K562 (cell line): Measurements from ENCODE around the gene DUSP3. TPM values are rescaled to one million over a fixed set of nuclear protein-coding genes. Genes with fewer than 3 reads are reported as not detected.

Experiments used
- ATAC-seq: fragments of 200-7000 bp; cut with Tn5 transposase; 3 replicates; pipeline ENCODE4 v1.9.1; 2020; ENCODE audit warnings: moderate library complexity
- BruUV-seq: library from RNA; stranded (reverse); fragments of 400-500 nt; replicated peaks from 2 replicates; lab custom pipeline; 2021; lab: Mats Ljungman, UMichigan
- CTCF ChIA-PET: fragments of 300-600 bp; formaldehyde crosslinking; extraction: SDS; loops from one replicate; lab custom pipeline; 2021; ENCODE audit warnings: low intra/inter-chr PET ratio; lab: Yijun Ruan, JAX
- POLR2A ChIA-PET: fragments of 300-600, 350-650 bp; sonication (Branson Sonifier 250); formaldehyde crosslinking; extraction: SDS; loops from one replicate; lab custom pipeline; 2021; ENCODE audit warnings: antibody characterized with exemption, inconsistent platforms; lab: Yijun Ruan, JAX
- DNase-seq, 4 experiments: peaks; one replicate each; pipeline versions ENCODE4 v3.0.0 to v3.0.0-alpha.2; 2011 to 2018; ENCODE audit warnings: low spot score in 3 of 4, mixed read lengths in 3 of 4; ENCODE audit errors: extremely low read depth in 1 of 4
- FAIRE-seq: peaks from 2 replicates; lab custom pipeline; 2011; peaks lifted over from hg19 to GRCh38; lab: Jason Lieb, UNC
- H2AFZ ChIP-seq: 2 replicates; pipeline ENCODE4 v1.6.0; 2011; ENCODE audit warnings: low read depth, low read length, control low read depth, inconsistent platforms
- H3K27ac ChIP-seq: fragments of 200-600 bp; 3 replicates; pipeline ENCODE4 v1.8.0; 2011; ENCODE audit warnings: low read depth, mild to moderate bottlenecking, control low read depth, inconsistent platforms, low read length, moderate library complexity, mixed read lengths; ENCODE audit errors: extremely low read depth
- H3K27me3 ChIP-seq, 2 experiments: fragments of 300-600 bp in 1 of 2; 2 replicates in 1 of 2; 3 replicates in 1 of 2; pipeline versions ENCODE4 v1.6.0 to v1.8.0; 2011; ENCODE audit warnings: inconsistent platforms in 2 of 2, low read length in 2 of 2, mild to moderate bottlenecking in 1 of 2, mixed read lengths in 1 of 2, moderate library complexity in 1 of 2; ENCODE audit not compliant: control insufficient read depth in 2 of 2, insufficient read depth in 2 of 2
- H3K36me3 ChIP-seq: fragments of 300-600 bp; 3 replicates; pipeline ENCODE4 v1.8.0; 2011; ENCODE audit warnings: mild to moderate bottlenecking, low read length, inconsistent platforms; ENCODE audit not compliant: control insufficient read depth, insufficient read depth
- H3K4me1 ChIP-seq, 2 experiments: fragments of 200-600 bp in 1 of 2; replicated peaks in 1 of 2; 2 replicates in 1 of 2; 3 replicates in 1 of 2; pipeline versions ENCODE4 v1.5.1 to v1.8.0; 2011; ENCODE audit warnings: inconsistent platforms in 2 of 2, low read length in 2 of 2, mild to moderate bottlenecking in 1 of 2, mixed read lengths in 1 of 2, moderate library complexity in 1 of 2; ENCODE audit not compliant: control insufficient read depth in 2 of 2, insufficient read depth in 2 of 2
- H3K4me2 ChIP-seq: 2 replicates; pipeline ENCODE4 v1.6.1; 2011; ENCODE audit warnings: low read length, control low read depth, inconsistent platforms, mixed read lengths; ENCODE audit not compliant: insufficient read depth
- H3K4me3 ChIP-seq: fragments of 200-600 bp; sonication (generic), shearing (Covaris generic); 2 replicates; pipeline ENCODE4 v1.5.1; 2016; ENCODE audit warnings: control low read depth, inconsistent platforms
- H3K79me2 ChIP-seq: fragments of 200-600 bp; 3 replicates; pipeline ENCODE4 v1.8.0; 2011; ENCODE audit warnings: low read length, inconsistent platforms; ENCODE audit not compliant: control insufficient read depth, insufficient read depth
- H3K9ac ChIP-seq, 2 experiments: 2 replicates each; pipeline versions ENCODE4 v1.6.0 to v1.6.1; 2011; ENCODE audit warnings: low read depth in 2 of 2, low read length in 2 of 2, control low read depth in 1 of 2, inconsistent platforms in 1 of 2, mild to moderate bottlenecking in 1 of 2, mixed read lengths in 1 of 2; ENCODE audit not compliant: insufficient read depth in 1 of 2
- H3K9me1 ChIP-seq: one replicate; pipeline ENCODE4 v1.6.0; 2011; ENCODE audit warnings: inconsistent platforms, mild to moderate bottlenecking, low read length, moderate library complexity; ENCODE audit not compliant: control insufficient read depth, insufficient read depth
- H3K9me3 ChIP-seq: replicated peaks from 2 replicates; pipeline ENCODE4 v1.5.1; 2011; ENCODE audit warnings: low read depth, low read length, inconsistent platforms; ENCODE audit not compliant: control insufficient read depth, insufficient read depth
- H4K20me1 ChIP-seq: replicated peaks from 2 replicates; pipeline ENCODE4 v1.6.1; 2011; ENCODE audit warnings: low read length, inconsistent platforms, mixed read lengths; ENCODE audit not compliant: control insufficient read depth, insufficient read depth
- AFF1 ChIP-seq, 2 experiments: fragments of 450-650 bp; IDR thresholded peaks; 2 replicates each; pipeline ENCODE4 v1.6.1; 2018; ENCODE audit warnings: mild to moderate bottlenecking in 2 of 2, low read depth in 1 of 2; ENCODE audit not compliant: partially characterized antibody in 2 of 2
- CEBPG ChIP-seq, 3 experiments: fragments of 200-800 bp in 1 of 3; sonication (Bioruptor generic) in 1 of 3; sonication (generic) in 1 of 3; formaldehyde crosslinking in 1 of 3; IDR thresholded peaks in 2 of 3; conservative IDR thresholded peaks in 1 of 3; 2 replicates each; pipeline versions ENCODE4 v1.6.1 to v1.8.0; 2016 to 2022; ENCODE audit warnings: missing compliant biosample characterization in 2 of 3, missing genetic modification characterization in 2 of 3, mild to moderate bottlenecking in 1 of 3, missing genetic modification reagents in 1 of 3
- CHCHD3 ChIP-seq: fragments of 250-450 bp; sonication (Bioruptor Pico); IDR thresholded peaks from 2 replicates; pipeline ENCODE4 v2.1.2; 2022; ENCODE audit warnings: mild to moderate bottlenecking
- MTA2 ChIP-seq: fragments of 450-650 bp; IDR thresholded peaks from 2 replicates; pipeline ENCODE4 v1.6.1; 2016; ENCODE audit warnings: low read depth
- PHF21A ChIP-seq: fragments of 450-650 bp; IDR thresholded peaks from 2 replicates; pipeline ENCODE4 v1.6.1; 2017; ENCODE audit warnings: low read depth, borderline replicate concordance
- PTRF ChIP-seq: fragments of 450-650 bp; IDR thresholded peaks from 2 replicates; pipeline ENCODE4 v1.6.1; 2016; ENCODE audit warnings: mild to moderate bottlenecking, missing genetic modification characterization, missing compliant biosample characterization
- ZC3H4 ChIP-seq: sonication (generic); formaldehyde crosslinking; IDR thresholded peaks from 2 replicates; pipeline ENCODE4 v1.9.0; 2021; ENCODE audit warnings: missing genetic modification reagents, borderline replicate concordance
- ZNF407 ChIP-seq: fragments of 450-650 bp; IDR thresholded peaks from 2 replicates; pipeline ENCODE4 v1.6.1; 2016; ENCODE audit warnings: low read depth
- WGBS: fragments of 100-300 bp; shearing (Covaris generic); methylation state at CpG from one replicate; pipeline ENCODE4 v1.1.6; 2016; ENCODE audit warnings: low coverage, mixed read lengths; ENCODE audit not compliant: insufficient coverage; ENCODE audit errors: missing lambda C conversion rate; 5-methylcytosine and 5-hydroxymethylcytosine counted together
- in situ Hi-C: fragments of 300-500 bp; cut with MboI; formaldehyde crosslinking; loops from 4 replicates; pipeline ENCODE4 v1.15.0; 2018; ENCODE audit warnings: inconsistent platforms, mixed read lengths
- intact Hi-C: fragments of 100-400 bp; cut with micrococcal nuclease; formaldehyde crosslinking; loops from 2 replicates; pipeline ENCODE4 v1.14.2; 2022
- polyA plus RNA-seq, 8 experiments: library from polyadenylated mRNA; depleted of rRNA in 4 of 8; stranded (reverse) in 5 of 8; unstranded in 3 of 8; fragments of >200 nt; fragmentation: Nextera tagmentation in 2 of 8; fragmentation: Illumina TruSeq in 1 of 8; extraction: Ambion mirVana in 2 of 8; extraction: Trizol in 1 of 8; gene quantifications; 2 replicates each; pipeline versions ENCODE4 v1.2.1 to v1.2.3, GENCODE V29; 2011 to 2014; ENCODE audit warnings: inconsistent platforms in 1 of 8, missing spikeins in 1 of 8
- total RNA-seq, 7 experiments: library from RNA; depleted of rRNA in 6 of 7; stranded (reverse); fragments of >200 nt in 6 of 7; fragmentation: Illumina TruSeq in 2 of 7; extraction: Trizol in 2 of 7; gene quantifications; 2 replicates each; pipeline versions ENCODE4 v1.2.1 to v1.2.3, GENCODE V29; 2011 to 2021; ENCODE audit warnings: low replicate concordance in 1 of 7

DUSP3 gene
- total and polyA plus RNA-seq, 9 of the 15 experiments (the other 6 are each of a cell fraction or from before 2014, with no cell fraction given) = 4.1 to 19.8 (median 12.3) TPM

- Histone ChIP-seq H3K9ac (no peak overlapping the region), H4K20me1 (no peaks in the 10 kb centered on the region), H3K27me3 (peaks cover 12 to 14% of the 10 kb centered on the region in 2 experiments; a peak in 4 of 5 replicates), H3K27ac (no peak overlapping the region), H3K36me3 (no peaks in the 10 kb centered on the region), H3K4me3 (no peak overlapping the region), H3K4me2 (no peak overlapping the region), H2AFZ (no peak overlapping the region), H3K9me3 (no peaks in the 10 kb centered on the region), H3K4me1 (no peaks in the 10 kb centered on the region), H3K9me1 (no peaks in the 10 kb centered on the region), H3K79me2 (no peaks in the 10 kb centered on the region)
- FAIRE-seq (no peak), DNase-seq (no peak), ATAC-seq (no peak)
- in situ Hi-C loops = no loop called here
- 0% methylated on average over 2 of the region's 2 CpGs for WGBS
- CTCF ChIA-PET = no interaction called here
- POLR2A ChIA-PET = no interaction called here
- no peak for TF ChIP-seq CHCHD3 (CRISPR knock-in tag)
- no peak for TF ChIP-seq AFF1 (IDR thresholded peaks at IDR 0.05; ENCODE audit: low read depth in 1 of 2, partially characterized antibody in 2 of 2)
- no peak for TF ChIP-seq PTRF
- TF ChIP-seq ZC3H4 (CRISPR knock-in tag) = no peak
- TF ChIP-seq CEBPG (CRISPR knock-in tag; IDR thresholded peaks at IDR 0.05) = no peak
- no peak for TF ChIP-seq CEBPG (tag; conservative IDR thresholded peaks at IDR 0.05 in 1 of 2, IDR thresholded peaks at IDR 0.05 in 1 of 2)
- no peak for TF ChIP-seq MTA2
- TF ChIP-seq ZNF407 = no peak
- TF ChIP-seq PHF21A = no peak
- no TSS peak for BruUV-seq
- intact Hi-C loops = no loop called here
Observed at GRCh38 chr17:43732958-43733357, 45.8 kb downstream of the DUSP3 start.
